HG02970 (cell line): ENCODE measurements around the gene MPIG6B.

Experiments used
- ATAC-seq: cut with Tn5 transposase; IDR thresholded peaks from one replicate; pipeline ENCODE4 v1.9.1; 2021; ENCODE audit warnings: mild to moderate bottlenecking, moderate library complexity, moderate number of reproducible peaks; ENCODE audit not compliant: unreplicated experiment, low FRiP score

The MPIG6B gene

GRCh38 chr6:31765559-31765909 lies 42.4 kb downstream of the MPIG6B start:
- ATAC-seq: no peak

- ATAC-seq: no peak
Measured at GRCh38 chr6:31765910-31766794, 43.0 kb downstream of the MPIG6B start.

- no peak for ATAC-seq
Measured at GRCh38 chr6:31767096-31767645, 44.0 kb downstream of the MPIG6B start.

GRCh38 chr6:31768363-31769257 lies 45.4 kb downstream of the MPIG6B start:
- ATAC-seq: no peak

- ATAC-seq: no peak
Measured at GRCh38 chr6:31769684-31770371, 46.7 kb downstream of the MPIG6B start.

- no peak for ATAC-seq
Measured at GRCh38 chr6:31770860-31771259, 47.7 kb downstream of the MPIG6B start.

- no peak for ATAC-seq
Measured at GRCh38 chr6:31771992-31772358, 48.8 kb downstream of the MPIG6B start.

GRCh38 chr6:31775184-31775583 lies 52.0 kb downstream of the MPIG6B start:
- no peak for ATAC-seq

- no peak for ATAC-seq
Measured at GRCh38 chr6:31775633-31776484, 52.7 kb downstream of the MPIG6B start.
